ENCODE measurements around the gene PAX5.

Gene PAX5

GRCh38 chr9:36834736-36835135, 199.3 kb downstream of the PAX5 start:
- ATAC-seq (ENCODE audit: insufficient read depth, low read depth) (no peak), DNase-seq (no peak)
- TF ChIP-seq CTCF (IDR thresholded peaks at IDR 0.05; ENCODE audit: borderline replicate concordance, extremely low read depth, low read length, poor library complexity, severe bottlenecking) (no peak), EZH2 (IDR thresholded peaks at IDR 0.05; ENCODE audit: borderline replicate concordance, low read depth, low read length, severe bottlenecking) (no peak)
- Histone ChIP-seq H3K9me3 (ENCODE audit: insufficient read depth, low read length, severe bottlenecking) (no peaks in the 10 kb centered on the region), H3K27me3 (ENCODE audit: insufficient read depth, low read length, poor library complexity) (peaks cover 3% of the 10 kb centered on the region), H3K79me2 (ENCODE audit: insufficient read depth, low read length) (no peaks in the 10 kb centered on the region), H3K4me2 (ENCODE audit: insufficient read depth, low read length) (no peak overlapping the region), H3K9ac (ENCODE audit: low read depth, low read length) (no peak overlapping the region), H3K4me1 (ENCODE audit: insufficient read depth, low read length) (no peaks in the 10 kb centered on the region), H2AFZ (ENCODE audit: low read depth, low read length) (no peak overlapping the region), H3K4me3 (ENCODE audit: low read depth in 1 of 2, low read length in 2 of 2) (no peak overlapping the region), H3K36me3 (ENCODE audit: insufficient read depth, low read length) (no peaks in the 10 kb centered on the region), H4K20me1 (ENCODE audit: insufficient read depth, low read length) (no peaks in the 10 kb centered on the region), H3K27ac (ENCODE audit: low read length) (no peak overlapping the region)

GRCh38 chr9:36833954-36834353, 200.1 kb downstream of the PAX5 start:
- DNase-seq (no peak), ATAC-seq (ENCODE audit: insufficient read depth, low read depth) (no peak)

GRCh38 chr9:36832164-36832795, 201.8 kb downstream of the PAX5 start:
- TF ChIP-seq CTCF (IDR thresholded peaks at IDR 0.05; ENCODE audit: borderline replicate concordance, extremely low read depth, low read length, poor library complexity, severe bottlenecking) (no peak), EZH2 (IDR thresholded peaks at IDR 0.05; ENCODE audit: borderline replicate concordance, low read depth, low read length, severe bottlenecking) (no peak)
- no peak for ATAC-seq (ENCODE audit: insufficient read depth, low read depth)
- no peaks in the 10 kb centered on the region for H4K20me1 ChIP-seq (ENCODE audit: insufficient read depth, low read length)

More at GRCh38 chr9:36833954-36834353, 200.1 kb downstream of the PAX5 start:
- Histone ChIP-seq H3K4me2 (ENCODE audit: insufficient read depth, low read length) (no peak overlapping the region), H3K79me2 (ENCODE audit: insufficient read depth, low read length) (no peaks in the 10 kb centered on the region), H3K27ac (ENCODE audit: low read length) (no peak overlapping the region), H3K4me1 (ENCODE audit: insufficient read depth, low read length) (no peaks in the 10 kb centered on the region), H3K36me3 (ENCODE audit: insufficient read depth, low read length) (no peaks in the 10 kb centered on the region), H3K9me3 (ENCODE audit: insufficient read depth, low read length, severe bottlenecking) (no peaks in the 10 kb centered on the region), H2AFZ (ENCODE audit: low read depth, low read length) (no peak overlapping the region), H3K9ac (ENCODE audit: low read depth, low read length) (no peak overlapping the region), H3K4me3 (ENCODE audit: low read depth in 1 of 2, low read length in 2 of 2) (no peak overlapping the region), H3K27me3 (ENCODE audit: insufficient read depth, low read length, poor library complexity) (peaks cover under 1% of the 10 kb centered on the region), H4K20me1 (ENCODE audit: insufficient read depth, low read length) (no peaks in the 10 kb centered on the region)
- TF ChIP-seq CTCF (IDR thresholded peaks at IDR 0.05; ENCODE audit: borderline replicate concordance, extremely low read depth, low read length, poor library complexity, severe bottlenecking) (no peak), EZH2 (IDR thresholded peaks at IDR 0.05; ENCODE audit: borderline replicate concordance, low read depth, low read length, severe bottlenecking) (no peak)

More at GRCh38 chr9:36832164-36832795, 201.8 kb downstream of the PAX5 start:
- H3K27ac ChIP-seq (ENCODE audit: low read length): no peak overlapping the region
- no peak overlapping the region for H3K4me2 ChIP-seq (ENCODE audit: insufficient read depth, low read length)
- H3K27me3 ChIP-seq (ENCODE audit: insufficient read depth, low read length, poor library complexity): peaks cover 3% of the 10 kb centered on the region
- no peak overlapping the region for H2AFZ ChIP-seq (ENCODE audit: low read depth, low read length)
- H3K9me3 ChIP-seq (ENCODE audit: insufficient read depth, low read length, severe bottlenecking): no peaks in the 10 kb centered on the region
- H3K4me1 ChIP-seq (ENCODE audit: insufficient read depth, low read length): no peaks in the 10 kb centered on the region
- no peak overlapping the region for H3K9ac ChIP-seq (ENCODE audit: low read depth, low read length)
- no peak for DNase-seq
- H3K79me2 ChIP-seq (ENCODE audit: insufficient read depth, low read length): no peaks in the 10 kb centered on the region
- H3K36me3 ChIP-seq (ENCODE audit: insufficient read depth, low read length): no peaks in the 10 kb centered on the region
- no peak overlapping the region for H3K4me3 ChIP-seq (ENCODE audit: low read depth in 1 of 2, low read length in 2 of 2)
